HG03175 (cell line): Measurements from ENCODE around the gene THAP3.

ENCODE experiments used
- ATAC-seq: cut with Tn5 transposase; IDR thresholded peaks from one replicate; pipeline ENCODE4 v1.9.1; 2021; ENCODE audit warnings: mild to moderate bottlenecking, moderate library complexity; ENCODE audit not compliant: unreplicated experiment

Gene THAP3

GRCh38 chr1:6603915-6604558 is 20.6 kb upstream of the THAP3 start:
- ATAC-seq = no peak

DNA sequence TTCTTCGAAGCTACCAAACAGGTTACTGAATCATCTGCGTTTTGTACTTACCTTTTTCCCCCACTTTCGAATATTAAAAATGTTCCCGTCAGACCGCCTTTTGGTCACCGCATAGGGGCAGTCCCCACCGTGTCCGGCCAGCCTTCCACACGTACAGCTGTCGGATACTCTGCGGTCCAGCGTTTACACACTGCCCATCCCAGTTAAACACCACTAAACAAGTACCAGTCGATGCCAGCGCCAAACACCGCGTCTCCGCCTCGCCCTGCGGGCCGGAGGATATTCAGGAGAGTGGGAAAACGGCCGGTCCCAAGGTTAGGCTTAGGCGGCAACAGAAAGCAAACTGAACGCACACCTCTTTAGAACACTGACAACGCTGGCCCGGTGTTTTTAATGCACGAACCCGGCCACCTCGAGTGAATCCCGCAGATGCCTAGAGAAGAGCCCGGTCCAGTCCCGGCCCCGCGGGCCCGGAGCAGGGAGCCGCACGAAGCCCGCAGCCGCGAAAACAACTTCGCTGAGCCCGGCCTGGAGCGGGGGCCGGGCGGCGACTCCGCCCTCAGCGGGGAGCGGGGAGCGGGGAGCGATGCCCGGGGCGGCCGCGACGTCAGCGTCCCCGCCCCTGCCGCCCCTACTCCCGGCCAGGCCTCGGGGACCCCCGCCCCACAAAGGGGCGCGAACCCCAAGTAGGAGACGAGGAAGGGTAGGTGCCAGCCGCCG is 11.9 kb upstream of the THAP3 start:
- ATAC-seq = peak; percentile 37

DNA sequence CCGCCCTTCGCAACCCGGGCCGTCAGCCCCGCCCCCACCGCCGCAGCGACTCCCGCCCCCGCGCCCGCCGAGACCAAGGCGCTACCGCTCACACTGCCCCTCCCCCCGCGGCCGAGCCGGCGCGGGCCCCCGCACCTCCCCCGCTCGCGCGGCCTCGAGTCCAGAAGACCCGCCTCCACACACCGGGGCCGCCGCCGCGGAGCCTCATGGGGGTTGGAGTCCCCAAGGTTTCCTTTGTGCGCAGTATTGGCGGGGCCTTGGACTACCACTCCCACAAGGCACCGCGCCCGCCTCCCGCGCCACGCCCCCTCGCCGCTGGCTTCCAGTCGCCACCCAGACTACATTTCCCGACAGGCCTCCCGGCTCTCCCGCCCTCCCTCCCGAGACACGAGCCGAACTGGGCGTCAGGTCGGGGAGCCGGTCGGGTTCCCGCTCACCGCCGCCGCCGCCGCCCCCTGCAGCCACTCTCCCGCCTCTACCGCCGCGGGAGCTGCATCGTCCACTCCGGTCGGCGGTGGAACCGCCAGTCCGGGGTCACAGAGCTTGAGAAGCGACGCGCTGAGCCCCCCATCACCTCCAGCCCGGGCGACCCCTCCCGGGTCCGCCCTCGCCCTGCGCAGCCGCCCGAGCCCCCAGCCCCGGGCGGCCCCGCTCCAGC is 11.2 kb upstream of the THAP3 start, which contains the start of gene PHF13:
PHF13 (plus strand) TSS at position 371 of the 658 bp plus-strand sequence. CDS start 336 bp downstream, outside the sequence.
- ATAC-seq = peak; percentile 92

GRCh38 chr1:6614019-6614928 is 10.4 kb upstream of the THAP3 start:
- ATAC-seq = no peak

- no peak for ATAC-seq
Measured at GRCh38 chr1:6614929-6615785, 9.5 kb upstream of the THAP3 start.

DNA sequence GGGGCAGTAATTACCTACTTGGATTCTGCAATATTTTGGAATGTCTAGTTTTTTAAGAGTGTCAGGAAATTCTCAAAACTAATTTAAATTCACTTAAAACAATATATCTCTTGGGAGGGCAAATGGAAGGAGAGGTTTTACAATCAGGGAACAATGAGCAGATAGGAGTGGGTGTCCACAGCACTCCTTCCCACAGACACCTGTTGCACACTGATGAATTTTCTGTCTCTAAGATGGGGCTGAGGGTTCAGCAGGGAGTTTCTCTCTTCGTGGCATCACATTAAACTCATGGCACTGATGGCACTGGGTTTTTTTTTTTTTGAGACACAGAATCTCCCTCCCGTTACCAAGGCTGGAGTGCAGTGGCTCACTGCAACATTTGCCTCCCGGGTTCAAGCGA is 5.6 kb upstream of the THAP3 start:
- ATAC-seq = no peak

GRCh38 chr1:6621429-6622391 is 3.0 kb upstream of the THAP3 start:
- no peak for ATAC-seq

DNA sequence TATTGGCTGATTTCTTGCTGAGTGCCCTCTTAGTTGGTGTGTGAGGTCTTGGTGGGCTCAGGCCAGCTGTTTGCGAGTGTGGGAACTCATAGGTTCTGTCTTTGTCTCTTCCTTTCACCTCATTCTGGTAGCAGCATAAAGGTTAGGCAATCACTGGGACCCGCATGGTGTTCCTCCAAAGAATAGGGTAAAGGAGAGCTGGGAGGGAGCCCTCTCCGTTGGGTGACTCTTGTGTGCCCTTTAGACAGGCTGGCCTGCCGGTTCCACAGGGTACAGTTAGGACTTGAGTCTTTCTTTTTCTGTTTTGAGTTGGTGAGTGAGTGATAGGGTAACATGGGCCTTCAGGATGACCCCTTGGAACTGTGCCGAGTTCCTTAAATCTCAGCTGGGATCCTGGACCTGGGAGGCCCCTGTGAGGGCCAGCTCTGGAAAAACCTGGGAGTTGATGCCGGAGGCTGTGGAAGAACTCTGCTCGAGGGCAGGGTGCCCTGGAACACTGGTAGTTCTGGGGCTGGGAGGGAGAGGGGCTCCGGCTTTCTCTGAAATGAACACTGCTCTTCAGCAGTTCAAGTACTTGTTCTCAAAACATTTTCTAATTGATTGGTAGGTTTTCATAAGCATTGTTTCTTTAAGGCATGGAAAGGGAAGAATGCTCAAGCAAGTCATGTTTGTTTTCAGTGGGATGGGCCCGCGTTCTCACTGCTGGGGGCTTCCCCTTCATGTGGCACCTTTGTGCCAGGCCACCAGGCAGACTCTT is 2.1 kb upstream of the THAP3 start:
- ATAC-seq = no peak

- ATAC-seq = no peak
Measured at GRCh38 chr1:6623269-6623965, 1.3 kb upstream of the THAP3 start.

GRCh38 chr1:6625584-6626149 is 999 bp downstream of the THAP3 start:
- ATAC-seq = peak; percentile 36

GRCh38 chr1:6627031-6627430 is 2.4 kb downstream of the THAP3 start:
- no peak for ATAC-seq

DNA sequence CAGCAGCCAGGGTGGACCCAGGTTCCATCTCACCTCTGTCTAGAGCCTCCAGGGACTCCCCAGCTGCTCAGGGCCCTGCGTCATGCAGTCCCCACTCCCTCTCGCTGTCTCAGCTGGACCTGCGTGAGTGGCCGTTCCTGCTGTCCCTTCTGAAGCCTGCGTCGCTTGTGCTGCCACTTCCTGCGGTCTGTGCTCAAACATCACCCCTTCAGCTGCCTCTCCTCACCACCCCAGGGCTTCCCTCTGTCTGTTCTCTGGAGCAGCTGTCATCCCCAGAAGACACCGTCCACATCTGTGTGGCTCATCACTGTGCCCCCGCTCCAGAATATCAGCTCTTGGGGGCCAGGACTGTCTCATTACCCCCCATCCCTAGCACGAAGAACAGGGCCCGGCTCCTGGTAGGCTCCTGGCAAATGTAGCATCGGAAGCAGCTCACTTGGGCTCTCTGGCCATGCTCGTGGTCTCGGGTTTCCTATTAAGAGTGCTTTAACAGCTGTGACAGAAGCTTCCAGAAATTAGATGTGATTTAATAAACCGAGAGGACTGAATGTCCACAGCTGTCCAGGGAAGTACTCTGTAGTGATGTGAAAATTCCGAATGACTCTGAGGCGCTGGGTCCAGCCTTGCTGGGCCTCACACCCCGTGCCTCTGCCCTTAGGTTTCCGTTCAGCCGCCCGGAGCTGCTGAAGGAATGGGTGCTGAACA is 3.3 kb downstream of the THAP3 start:
- no peak for ATAC-seq

- ATAC-seq = no peak
Measured at GRCh38 chr1:6628971-6629479, 4.4 kb downstream of the THAP3 start.

DNA sequence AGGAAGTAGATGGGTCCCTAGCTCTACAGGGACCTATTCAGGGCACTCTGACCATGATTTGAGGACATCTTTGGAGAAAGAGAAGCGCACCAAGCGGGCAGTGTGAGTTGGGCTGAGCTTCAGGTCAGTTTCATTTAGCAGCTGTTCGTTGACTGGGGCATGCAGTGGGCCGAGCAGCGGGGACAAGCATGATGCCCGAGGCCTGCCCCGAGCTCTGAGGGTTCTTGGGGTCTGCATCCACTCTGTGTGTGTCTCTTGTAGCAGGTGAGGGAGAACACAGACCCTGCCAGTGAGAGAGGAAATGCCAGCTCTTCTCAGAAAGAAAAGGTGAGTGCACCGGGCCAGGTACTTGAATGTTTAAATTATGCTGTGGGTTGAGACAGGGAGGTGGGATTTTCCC is 5.4 kb downstream of the THAP3 start:
- ATAC-seq = no peak

GRCh38 chr1:6631058-6631457 is 6.4 kb downstream of the THAP3 start:
- no peak for ATAC-seq
